Measurements from ENCODE around the gene DOK3.

DNA sequence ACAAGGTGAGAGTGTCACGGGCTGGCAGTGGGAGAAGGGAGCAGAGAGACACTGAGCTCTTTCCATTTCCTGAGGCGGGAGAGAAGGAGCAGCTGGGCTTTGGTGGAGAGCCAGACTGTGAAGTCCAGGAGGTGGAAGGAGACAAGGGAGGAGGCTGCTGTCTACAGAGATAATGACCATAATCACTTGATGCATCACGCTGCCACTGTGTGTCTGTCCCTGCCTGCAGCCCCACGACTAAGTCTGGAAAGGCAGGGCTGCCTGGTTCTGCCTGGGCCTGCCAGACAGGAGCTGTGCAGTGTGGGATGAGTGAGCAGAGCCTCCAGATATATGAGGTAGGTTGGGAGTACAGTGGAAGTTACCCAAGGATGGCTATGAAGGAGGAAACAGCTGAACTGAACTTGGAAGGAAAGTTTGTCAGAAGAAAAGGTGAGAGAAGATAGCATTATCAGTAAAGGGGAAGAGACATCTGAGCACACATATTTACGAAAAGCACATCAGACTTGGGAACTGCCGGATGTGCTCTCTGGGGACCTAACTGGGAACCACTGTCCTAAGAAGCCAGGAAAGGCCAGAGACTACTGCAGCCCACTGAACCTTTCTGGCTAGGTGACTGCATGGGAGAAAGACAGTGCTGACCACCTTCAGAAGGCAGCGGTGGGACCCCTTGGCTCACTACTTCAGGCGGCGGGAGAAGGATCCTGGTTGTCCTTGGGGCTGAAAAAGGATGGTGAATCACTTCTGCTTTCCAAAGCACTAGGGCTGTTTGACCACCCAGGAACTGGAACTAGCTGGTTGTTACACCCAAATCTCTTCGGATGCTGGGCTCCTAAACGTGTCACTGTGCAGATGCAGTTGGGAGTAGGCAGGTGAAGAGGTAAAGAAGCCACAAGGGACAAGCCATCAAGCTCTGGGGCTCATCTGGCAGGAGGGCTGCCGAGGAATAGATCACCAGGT is 19.9 kb upstream of the DOK3 start:
- TF ChIP-seq, protein P1, sequence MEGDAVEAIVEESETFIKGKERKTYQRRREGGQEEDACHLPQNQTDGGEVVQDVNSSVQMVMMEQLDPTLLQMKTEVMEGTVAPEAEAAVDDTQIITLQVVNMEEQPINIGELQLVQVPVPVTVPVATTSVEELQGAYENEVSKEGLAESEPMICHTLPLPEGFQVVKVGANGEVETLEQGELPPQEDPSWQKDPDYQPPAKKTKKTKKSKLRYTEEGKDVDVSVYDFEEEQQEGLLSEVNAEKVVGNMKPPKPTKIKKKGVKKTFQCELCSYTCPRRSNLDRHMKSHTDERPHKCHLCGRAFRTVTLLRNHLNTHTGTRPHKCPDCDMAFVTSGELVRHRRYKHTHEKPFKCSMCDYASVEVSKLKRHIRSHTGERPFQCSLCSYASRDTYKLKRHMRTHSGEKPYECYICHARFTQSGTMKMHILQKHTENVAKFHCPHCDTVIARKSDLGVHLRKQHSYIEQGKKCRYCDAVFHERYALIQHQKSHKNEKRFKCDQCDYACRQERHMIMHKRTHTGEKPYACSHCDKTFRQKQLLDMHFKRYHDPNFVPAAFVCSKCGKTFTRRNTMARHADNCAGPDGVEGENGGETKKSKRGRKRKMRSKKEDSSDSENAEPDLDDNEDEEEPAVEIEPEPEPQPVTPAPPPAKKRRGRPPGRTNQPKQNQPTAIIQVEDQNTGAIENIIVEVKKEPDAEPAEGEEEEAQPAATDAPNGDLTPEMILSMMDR (IDR thresholded peaks at IDR 0.05): no peak
- no peak for TF ChIP-seq POLR2A (IDR thresholded peaks at IDR 0.05)
